ENCODE measurements around the gene ICAM1. TPM values are rescaled to one million over a fixed set of nuclear protein-coding genes. Genes with fewer than 3 reads are reported as not detected.
A peak's percentile ranks its signal among the peaks of the same experiment; 100 is the strongest.

ICAM1 gene, protein sequence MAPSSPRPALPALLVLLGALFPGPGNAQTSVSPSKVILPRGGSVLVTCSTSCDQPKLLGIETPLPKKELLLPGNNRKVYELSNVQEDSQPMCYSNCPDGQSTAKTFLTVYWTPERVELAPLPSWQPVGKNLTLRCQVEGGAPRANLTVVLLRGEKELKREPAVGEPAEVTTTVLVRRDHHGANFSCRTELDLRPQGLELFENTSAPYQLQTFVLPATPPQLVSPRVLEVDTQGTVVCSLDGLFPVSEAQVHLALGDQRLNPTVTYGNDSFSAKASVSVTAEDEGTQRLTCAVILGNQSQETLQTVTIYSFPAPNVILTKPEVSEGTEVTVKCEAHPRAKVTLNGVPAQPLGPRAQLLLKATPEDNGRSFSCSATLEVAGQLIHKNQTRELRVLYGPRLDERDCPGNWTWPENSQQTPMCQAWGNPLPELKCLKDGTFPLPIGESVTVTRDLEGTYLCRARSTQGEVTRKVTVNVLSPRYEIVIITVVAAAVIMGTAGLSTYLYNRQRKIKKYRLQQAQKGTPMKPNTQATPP
- total RNA-seq, result 155 TPM in 2 replicates

GRCh38 chr19:10270616-10271394 is at the start of gene ICAM1:
ICAM1 (plus strand) TSS chr19:10271120; CDS start chr19:10271160, 40 bp downstream.
- Histone ChIP-seq H3K36me3 (ENCODE audit: control insufficient read depth, insufficient read depth, low read length) (no peaks in the 10 kb centered on the region), H3K4me3 (ENCODE audit: low read depth, low read length) (peak within 1 kb of the TSS; percentile 43), H3K27me3 (ENCODE audit: control insufficient read depth, insufficient read depth, low read length) (no peaks in the 10 kb centered on the region)
- TF ChIP-seq CTCF (IDR thresholded peaks at IDR 0.05; ENCODE audit: insufficient read depth, low read length, poor library complexity, severe bottlenecking), result no peak
- no peak for DNase-seq (ENCODE audit: low read depth)

GRCh38 chr19:10222201-10222890 is 48.6 kb upstream of the ICAM1 start:
- Histone ChIP-seq H3K27me3 (ENCODE audit: control insufficient read depth, insufficient read depth, low read length) (no peaks in the 10 kb centered on the region), H3K36me3 (ENCODE audit: control insufficient read depth, insufficient read depth, low read length) (no peaks in the 10 kb centered on the region), H3K4me3 (ENCODE audit: low read depth, low read length) (no peak overlapping the region)
- TF ChIP-seq CTCF (IDR thresholded peaks at IDR 0.05; ENCODE audit: insufficient read depth, low read length, poor library complexity, severe bottlenecking), result no peak
- no peak for DNase-seq (ENCODE audit: low read depth)

DNA sequence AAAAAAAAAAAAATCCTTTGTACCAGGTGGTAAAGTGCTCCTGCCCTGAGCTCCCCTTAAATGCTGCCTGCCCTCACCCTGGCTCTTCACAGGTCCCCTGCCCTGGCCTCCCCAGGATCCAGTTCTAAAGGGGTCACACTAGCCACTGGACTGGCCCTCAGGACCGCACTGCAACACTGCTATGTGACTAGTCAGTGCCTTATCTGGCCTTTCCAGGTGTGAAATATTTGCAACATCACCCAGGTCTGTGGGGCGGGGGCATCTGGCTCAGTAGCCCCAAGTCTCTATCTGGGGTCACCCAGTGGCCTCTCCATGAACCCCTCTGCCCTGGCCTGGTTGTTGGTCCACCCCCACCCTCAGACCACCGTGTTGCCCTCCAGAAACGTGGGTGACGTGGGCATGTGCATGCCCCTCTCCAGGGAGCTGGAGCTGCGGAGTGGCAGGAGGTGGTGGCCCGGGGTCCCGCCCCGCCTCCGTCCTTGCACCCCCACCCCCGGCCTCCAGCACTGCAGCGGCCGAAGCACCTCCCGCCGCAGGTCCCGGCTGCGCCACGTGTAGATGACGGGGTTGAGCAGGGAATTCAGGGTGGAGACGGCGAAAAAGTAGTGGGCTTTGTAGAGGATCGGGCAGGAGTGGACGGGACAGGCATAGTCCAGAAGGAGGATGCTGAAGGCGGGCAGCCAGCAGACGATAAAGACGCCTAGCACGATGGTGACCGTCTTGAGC is 47.3 kb upstream of the ICAM1 start:
- H3K27me3 ChIP-seq (ENCODE audit: control insufficient read depth, insufficient read depth, low read length), result no peaks in the 10 kb centered on the region
- no peak for DNase-seq (ENCODE audit: low read depth)
- no peak overlapping the region for H3K4me3 ChIP-seq (ENCODE audit: low read depth, low read length)
- no peak for TF ChIP-seq CTCF (IDR thresholded peaks at IDR 0.05; ENCODE audit: insufficient read depth, low read length, poor library complexity, severe bottlenecking)
- no peaks in the 10 kb centered on the region for H3K36me3 ChIP-seq (ENCODE audit: control insufficient read depth, insufficient read depth, low read length)

- no peaks in the 10 kb centered on the region for H3K36me3 ChIP-seq (ENCODE audit: control insufficient read depth, insufficient read depth, low read length)
- TF ChIP-seq CTCF (IDR thresholded peaks at IDR 0.05; ENCODE audit: insufficient read depth, low read length, poor library complexity, severe bottlenecking), result no peak
- no peaks in the 10 kb centered on the region for H3K27me3 ChIP-seq (ENCODE audit: control insufficient read depth, insufficient read depth, low read length)
- no peak overlapping the region for H3K4me3 ChIP-seq (ENCODE audit: low read depth, low read length)
- no peak for DNase-seq (ENCODE audit: low read depth)
Observed at GRCh38 chr19:10224337-10224736, 46.6 kb upstream of the ICAM1 start.

- peaks cover 2% of the 10 kb centered on the region for H3K27me3 ChIP-seq (ENCODE audit: control insufficient read depth, insufficient read depth, low read length)
- no peak overlapping the region for H3K4me3 ChIP-seq (ENCODE audit: low read depth, low read length)
- H3K36me3 ChIP-seq (ENCODE audit: control insufficient read depth, insufficient read depth, low read length), result no peaks in the 10 kb centered on the region
- TF ChIP-seq CTCF (IDR thresholded peaks at IDR 0.05; ENCODE audit: insufficient read depth, low read length, poor library complexity, severe bottlenecking), result no peak
- DNase-seq (ENCODE audit: low read depth), result no peak
Observed at GRCh38 chr19:10226021-10226375, 44.9 kb upstream of the ICAM1 start.
